Stimulated activated CD4-positive, alpha-beta T cell treated with anti-CD3 and anti-CD28 coated beads, Interleukin-4, amount 100 ng/mL, for 1 hour (primary cell): ENCODE data around the gene GSX1.
"Not testable (repeated sequence)": the region's sequence is repeated elsewhere in the genome, so short reads cannot be mapped to it uniquely, and the experiment has no call there.

Experiments used
- DNase-seq: peaks from one replicate; pipeline ENCODE4 v3.0.0-alpha.2; 2020

GSX1 gene

GRCh38 chr13:27794921-27795717 is 2.8 kb downstream of the GSX1 start:
- DNase-seq, result no peak

GRCh38 chr13:27795718-27796019 is 3.4 kb downstream of the GSX1 start:
- DNase-seq, result no peak

- DNase-seq, result no peak
Measured at GRCh38 chr13:27796544-27797227, 4.4 kb downstream of the GSX1 start.

- DNase-seq, result no peak
Measured at GRCh38 chr13:27797228-27797624, 4.9 kb downstream of the GSX1 start.

- no peak for DNase-seq
Measured at GRCh38 chr13:27806744-27807387, 14.6 kb downstream of the GSX1 start.

- DNase-seq, result no peak
Measured at GRCh38 chr13:27808851-27809550, 16.7 kb downstream of the GSX1 start.

- DNase-seq, result no peak
Measured at GRCh38 chr13:27810009-27810408, 17.7 kb downstream of the GSX1 start.

GRCh38 chr13:27810461-27810860 is 18.2 kb downstream of the GSX1 start:
- DNase-seq, result no peak

- no peak for DNase-seq
Measured at GRCh38 chr13:27813826-27814225, 21.5 kb downstream of the GSX1 start.

GRCh38 chr13:27817832-27818231 is 25.5 kb downstream of the GSX1 start:
- DNase-seq, result not testable (repeated sequence)

- DNase-seq, result no peak
Measured at GRCh38 chr13:27820524-27821482, 28.5 kb downstream of the GSX1 start.

GRCh38 chr13:27821566-27821965 is 29.3 kb downstream of the GSX1 start:
- no peak for DNase-seq

GRCh38 chr13:27822258-27822872 is 30.1 kb downstream of the GSX1 start:
- no peak for DNase-seq

GRCh38 chr13:27822873-27823311 is 30.6 kb downstream of the GSX1 start:
- DNase-seq, result no peak

- DNase-seq, result no peak
Measured at GRCh38 chr13:27824121-27824520, 31.8 kb downstream of the GSX1 start.

GRCh38 chr13:27825072-27825471 is 32.8 kb downstream of the GSX1 start:
- no peak for DNase-seq

GRCh38 chr13:27826379-27827353 is 34.4 kb downstream of the GSX1 start:
- DNase-seq, result peak; percentile 69

- no peak for DNase-seq
Measured at GRCh38 chr13:27827646-27828045, 35.4 kb downstream of the GSX1 start.

- peak; percentile 67 for DNase-seq
Measured at GRCh38 chr13:27830010-27830409, 37.7 kb downstream of the GSX1 start.

GRCh38 chr13:27833206-27833605 is 40.9 kb downstream of the GSX1 start:
- DNase-seq, result no peak
